ENCODE measurements around the gene ASRGL1.
"Not testable (repeated sequence)": the region's sequence is repeated elsewhere in the genome, so short reads cannot be mapped to it uniquely, and the experiment has no call there.

The ASRGL1 gene

GRCh38 chr11:62340269-62340901 is 3.1 kb downstream of the ASRGL1 start:
- TF ChIP-seq, protein P1, sequence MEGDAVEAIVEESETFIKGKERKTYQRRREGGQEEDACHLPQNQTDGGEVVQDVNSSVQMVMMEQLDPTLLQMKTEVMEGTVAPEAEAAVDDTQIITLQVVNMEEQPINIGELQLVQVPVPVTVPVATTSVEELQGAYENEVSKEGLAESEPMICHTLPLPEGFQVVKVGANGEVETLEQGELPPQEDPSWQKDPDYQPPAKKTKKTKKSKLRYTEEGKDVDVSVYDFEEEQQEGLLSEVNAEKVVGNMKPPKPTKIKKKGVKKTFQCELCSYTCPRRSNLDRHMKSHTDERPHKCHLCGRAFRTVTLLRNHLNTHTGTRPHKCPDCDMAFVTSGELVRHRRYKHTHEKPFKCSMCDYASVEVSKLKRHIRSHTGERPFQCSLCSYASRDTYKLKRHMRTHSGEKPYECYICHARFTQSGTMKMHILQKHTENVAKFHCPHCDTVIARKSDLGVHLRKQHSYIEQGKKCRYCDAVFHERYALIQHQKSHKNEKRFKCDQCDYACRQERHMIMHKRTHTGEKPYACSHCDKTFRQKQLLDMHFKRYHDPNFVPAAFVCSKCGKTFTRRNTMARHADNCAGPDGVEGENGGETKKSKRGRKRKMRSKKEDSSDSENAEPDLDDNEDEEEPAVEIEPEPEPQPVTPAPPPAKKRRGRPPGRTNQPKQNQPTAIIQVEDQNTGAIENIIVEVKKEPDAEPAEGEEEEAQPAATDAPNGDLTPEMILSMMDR (IDR thresholded peaks at IDR 0.05; ENCODE audit: insufficient read depth, low read depth, low read length, missing control alignments), result peak; percentile 79
- no peak overlapping the region for H3K4me3 ChIP-seq (ENCODE audit: low read depth, low read length)
- DNase-seq (ENCODE audit: low read depth), result peak; percentile 80

DNA sequence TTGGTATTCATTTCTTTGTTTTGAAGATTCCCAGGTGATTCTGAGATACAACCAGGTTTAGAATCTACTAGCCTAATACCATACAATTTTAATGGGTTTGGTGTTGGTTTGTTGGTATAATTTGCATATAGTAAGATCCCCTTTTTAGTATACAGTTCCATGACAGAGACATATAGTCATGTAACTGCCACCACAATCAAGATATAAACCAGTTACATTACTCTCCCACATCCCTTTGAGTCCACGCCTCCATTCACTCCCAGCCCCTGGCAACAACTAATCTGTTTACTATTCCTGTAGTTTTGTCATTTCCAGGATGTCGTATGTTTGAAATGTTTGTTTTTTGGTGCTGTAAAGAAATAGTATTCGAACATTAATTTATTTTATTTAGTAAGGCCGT is 4.3 kb downstream of the ASRGL1 start:
- no peak overlapping the region for H3K4me3 ChIP-seq (ENCODE audit: low read depth, low read length)
- no peak for DNase-seq (ENCODE audit: low read depth)
- TF ChIP-seq, protein P1 (IDR thresholded peaks at IDR 0.05; ENCODE audit: insufficient read depth, low read depth, low read length, missing control alignments), result no peak

DNA sequence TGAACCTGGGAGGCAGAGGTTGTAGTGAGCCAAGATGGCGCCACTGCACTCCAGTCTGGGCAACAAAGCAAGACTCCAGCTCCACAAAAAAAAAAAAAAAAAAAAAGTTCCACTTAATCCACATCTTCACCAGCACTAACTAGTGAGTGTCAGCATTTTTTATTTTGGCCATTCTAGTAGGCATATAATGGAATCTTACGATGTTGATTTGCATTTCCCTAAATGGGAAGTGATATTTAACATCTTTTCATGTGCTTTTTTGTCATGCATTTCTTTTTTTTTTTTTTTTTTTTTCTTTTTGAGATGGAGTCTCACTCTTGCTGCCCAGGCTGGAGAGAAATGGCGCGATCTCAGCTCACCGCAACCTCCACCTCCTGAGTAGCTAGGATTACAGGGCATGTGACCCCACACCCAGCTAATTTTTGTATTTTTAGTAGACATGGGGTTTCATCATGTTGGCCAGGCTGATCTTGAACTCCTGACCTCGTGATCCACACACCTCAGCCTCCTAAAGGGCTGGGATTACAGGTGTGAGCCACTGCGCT is 6.5 kb downstream of the ASRGL1 start:
- not testable (repeated sequence) for H3K4me3 ChIP-seq (ENCODE audit: low read depth, low read length); DNase-seq (ENCODE audit: low read depth)

DNA sequence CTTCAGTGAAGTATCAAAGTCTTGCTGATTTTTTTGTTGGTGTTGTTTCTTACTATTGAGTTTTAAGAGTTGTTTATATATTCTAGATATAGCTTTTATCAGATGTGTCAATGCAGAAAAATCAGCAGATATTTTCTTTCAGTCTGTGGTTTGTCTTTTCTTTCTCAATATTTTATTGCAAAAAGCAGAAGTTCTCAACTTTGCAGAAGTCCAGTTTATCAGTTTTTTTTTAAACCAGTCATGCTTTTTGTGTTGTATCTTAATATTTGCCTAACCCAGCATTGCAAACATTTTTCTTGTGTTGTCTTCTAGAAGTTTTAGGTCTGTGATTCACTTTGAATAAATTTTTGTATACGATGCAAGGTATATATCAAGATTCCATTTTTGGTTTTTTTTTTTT is 7.0 kb downstream of the ASRGL1 start:
- no peak for DNase-seq (ENCODE audit: low read depth)
- TF ChIP-seq, protein P1 (IDR thresholded peaks at IDR 0.05; ENCODE audit: insufficient read depth, low read depth, low read length, missing control alignments), result no peak
- no peak overlapping the region for H3K4me3 ChIP-seq (ENCODE audit: low read depth, low read length)

DNA sequence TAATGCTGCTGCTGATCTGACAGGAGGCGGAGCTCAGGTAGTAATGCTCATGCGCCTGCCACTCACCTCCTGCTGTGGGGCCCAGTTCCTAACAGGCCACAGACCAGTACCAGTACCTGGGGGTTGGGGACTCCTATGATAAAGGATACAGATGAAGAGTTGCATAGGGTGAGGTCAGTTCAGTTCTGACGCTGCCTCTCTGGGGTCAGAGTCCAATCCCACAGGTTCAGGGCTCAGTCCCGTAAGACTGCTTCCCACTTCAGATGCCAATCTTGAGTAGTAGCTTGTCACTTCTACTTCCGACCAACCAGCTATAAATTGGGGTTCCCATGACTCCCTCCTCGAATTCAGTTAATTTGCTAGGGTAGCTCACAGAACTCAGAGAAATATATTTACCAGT is 8.6 kb downstream of the ASRGL1 start:
- no peak for DNase-seq (ENCODE audit: low read depth)
- TF ChIP-seq, protein P1 (IDR thresholded peaks at IDR 0.05; ENCODE audit: insufficient read depth, low read depth, low read length, missing control alignments), result no peak
- H3K4me3 ChIP-seq (ENCODE audit: low read depth, low read length), result no peak overlapping the region

DNA sequence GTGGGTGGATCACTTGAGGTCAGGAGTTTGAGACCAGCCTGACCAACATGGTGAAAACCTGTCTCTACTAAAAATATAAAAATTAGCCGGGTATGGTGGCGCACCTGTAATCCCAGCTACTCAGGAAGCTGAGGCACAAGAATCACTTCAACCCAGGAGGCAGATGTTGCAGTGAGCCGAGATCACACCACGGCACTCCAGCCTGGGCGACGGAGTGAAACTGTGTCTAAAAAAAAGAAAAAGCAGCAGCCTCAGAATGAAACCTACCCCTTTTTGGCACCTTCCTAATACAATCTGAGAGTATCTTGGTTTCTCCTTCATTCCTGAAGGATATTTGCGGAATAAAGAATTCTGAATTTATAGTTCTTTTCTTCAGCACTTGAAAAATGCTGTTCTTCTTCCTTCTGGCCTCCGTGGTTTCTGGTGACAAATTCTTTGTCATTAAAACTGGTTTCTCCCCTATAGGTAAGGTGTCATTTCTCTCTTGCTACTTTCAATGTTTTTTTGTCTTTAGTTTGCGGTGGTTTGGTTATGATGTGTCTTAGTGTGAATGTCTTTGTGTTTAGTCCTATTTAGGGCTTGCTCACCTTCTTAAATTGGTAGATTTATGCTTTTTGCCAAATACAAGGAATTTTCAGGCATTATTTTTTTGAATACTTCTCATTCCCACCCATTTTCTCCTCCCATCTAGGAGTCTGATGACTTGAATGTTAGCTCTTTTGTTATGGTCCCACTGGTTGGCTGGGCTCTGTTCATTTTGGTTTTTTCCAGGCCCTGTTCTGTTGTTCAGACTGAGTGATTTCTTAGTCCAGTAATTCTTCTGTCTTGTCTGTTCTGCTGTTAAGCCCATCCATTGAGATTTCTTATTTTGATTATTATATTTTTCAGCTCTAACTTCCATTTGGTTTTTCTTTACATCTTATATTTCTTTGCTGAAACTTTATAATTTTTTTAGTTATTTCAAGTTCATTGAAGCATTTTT is 15.4 kb downstream of the ASRGL1 start:
- TF ChIP-seq, protein P1 (IDR thresholded peaks at IDR 0.05; ENCODE audit: insufficient read depth, low read depth, low read length, missing control alignments), result no peak
- H3K4me3 ChIP-seq (ENCODE audit: low read depth, low read length), result peak overlapping the region; percentile 1; the same call in 1 of the 2 replicates
- DNase-seq (ENCODE audit: low read depth), result peak; percentile 59

DNA sequence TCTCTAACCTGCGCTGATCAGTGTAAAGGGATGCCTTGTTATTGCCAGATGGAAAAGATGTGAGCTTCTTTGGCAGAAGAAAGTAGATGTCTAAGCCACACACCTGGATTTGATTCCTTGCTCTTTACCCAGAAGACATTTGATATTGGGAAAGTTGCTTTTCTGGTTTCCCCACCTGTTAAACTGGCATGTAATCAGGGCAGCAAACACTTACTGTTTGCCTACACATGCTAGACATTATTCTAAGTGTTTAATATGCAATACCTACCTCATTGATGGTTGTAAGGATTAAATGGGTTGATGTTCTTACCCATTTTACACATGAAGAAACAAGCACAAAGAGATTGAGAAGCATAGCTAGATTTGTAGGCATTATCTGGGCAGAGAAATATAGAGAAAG is 16.6 kb downstream of the ASRGL1 start:
- TF ChIP-seq, protein P1 (IDR thresholded peaks at IDR 0.05; ENCODE audit: insufficient read depth, low read depth, low read length, missing control alignments), result no peak
- no peak for DNase-seq (ENCODE audit: low read depth)
- no peak overlapping the region for H3K4me3 ChIP-seq (ENCODE audit: low read depth, low read length)
